KOPT-K1 (cell line): ENCODE data around the gene CHRNA4.

ENCODE experiments used
- H3K27ac ChIP-seq: fragments of 200-600 bp; sonication (generic); 2 replicates; pipeline ENCODE4 v1.5.1; 2016; ENCODE audit warnings: antibody characterized with exemption, mild to moderate bottlenecking, low read depth, low read length; ENCODE audit not compliant: poor library complexity, severe bottlenecking
- H3K36me3 ChIP-seq: fragments of 200-600 bp; sonication (generic); 2 replicates; pipeline ENCODE4 v1.5.1; 2017; ENCODE audit warnings: antibody characterized with exemption, mild to moderate bottlenecking, low read length, moderate library complexity; ENCODE audit not compliant: insufficient read depth
- H3K9me3 ChIP-seq: fragments of 200-600 bp; sonication (generic); 2 replicates; pipeline ENCODE4 v1.5.1; 2017; ENCODE audit warnings: antibody characterized with exemption, low read length, mild to moderate bottlenecking; ENCODE audit not compliant: insufficient read depth, poor library complexity, severe bottlenecking

The CHRNA4 gene

DNA sequence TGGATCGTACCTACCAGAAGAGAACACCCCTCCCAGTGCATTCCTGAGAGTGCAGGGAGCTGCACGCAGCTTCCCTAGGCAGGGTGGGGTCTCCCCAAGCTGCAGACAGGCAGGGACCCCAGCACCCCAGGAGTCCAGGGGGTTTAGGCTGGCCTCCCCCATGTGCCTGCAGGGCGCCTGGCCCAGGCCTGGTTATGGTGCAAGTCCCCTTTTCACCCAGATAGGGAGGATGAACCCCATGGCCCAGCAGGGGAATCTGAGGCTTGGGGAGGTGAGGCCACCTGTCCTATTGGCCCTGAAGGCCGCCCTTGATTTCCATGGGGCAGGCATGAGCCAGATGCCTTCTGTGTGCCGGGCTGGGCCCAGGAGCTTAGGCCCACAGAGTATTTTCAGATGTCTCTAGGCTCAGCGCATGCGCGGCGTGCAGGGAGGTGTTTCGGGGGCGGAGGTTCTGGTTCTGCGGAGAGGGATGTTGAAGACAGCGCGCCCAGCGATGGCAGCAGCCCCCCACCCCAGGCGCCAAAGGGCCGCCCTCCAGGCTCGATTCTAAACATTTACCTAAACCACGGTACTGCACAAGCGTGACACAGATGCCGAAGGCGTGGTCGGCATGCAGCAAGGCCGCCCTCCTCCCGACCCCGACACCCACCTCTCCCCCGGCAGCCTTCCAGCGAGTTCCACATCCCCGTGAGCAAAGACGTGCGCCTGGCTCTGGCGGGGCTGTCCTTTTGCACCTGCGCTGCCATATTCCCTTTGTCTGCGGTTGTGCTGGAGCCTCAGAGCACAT lies 38.8 kb downstream of the CHRNA4 start:
- no peak overlapping the region for H3K27ac ChIP-seq
- H3K9me3 ChIP-seq: no peaks in the 10 kb centered on the region
- H3K36me3 ChIP-seq: no peaks in the 10 kb centered on the region

DNA sequence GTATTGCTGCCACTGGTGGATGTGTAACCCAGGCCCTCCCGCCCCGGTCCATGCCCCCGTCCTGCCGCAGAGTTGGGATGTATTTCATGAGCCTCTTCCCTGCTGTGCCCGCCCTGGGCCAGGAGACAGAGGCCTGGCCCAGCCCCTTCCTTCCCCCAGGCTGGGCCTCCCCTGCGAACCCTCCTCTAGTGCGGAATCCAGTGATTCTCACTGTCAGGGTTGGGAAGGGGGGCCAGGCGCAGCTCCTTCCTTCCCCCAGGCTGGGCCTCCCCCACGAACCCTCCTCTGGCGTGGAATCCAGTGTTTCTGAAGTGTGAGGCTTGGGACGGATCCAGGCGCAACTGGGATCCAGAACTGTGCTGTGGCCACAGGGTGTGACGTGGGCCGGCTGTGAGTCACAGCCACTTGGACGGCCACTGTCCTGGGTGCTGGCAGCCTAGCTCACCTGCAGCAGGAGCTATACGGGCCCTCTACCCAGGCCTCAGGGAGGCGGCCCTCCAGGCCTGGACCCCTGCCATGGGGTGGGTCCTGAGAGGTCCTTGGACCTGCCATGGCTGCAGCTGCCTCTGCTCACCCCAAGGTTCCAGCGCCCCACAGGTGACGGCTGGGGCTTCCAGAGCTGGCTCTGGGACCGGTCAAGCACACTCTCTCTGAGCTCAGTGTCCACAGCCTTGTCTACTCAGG lies 39.9 kb downstream of the CHRNA4 start:
- Histone ChIP-seq H3K27ac (no peak overlapping the region), H3K36me3 (no peaks in the 10 kb centered on the region), H3K9me3 (no peaks in the 10 kb centered on the region)

DNA sequence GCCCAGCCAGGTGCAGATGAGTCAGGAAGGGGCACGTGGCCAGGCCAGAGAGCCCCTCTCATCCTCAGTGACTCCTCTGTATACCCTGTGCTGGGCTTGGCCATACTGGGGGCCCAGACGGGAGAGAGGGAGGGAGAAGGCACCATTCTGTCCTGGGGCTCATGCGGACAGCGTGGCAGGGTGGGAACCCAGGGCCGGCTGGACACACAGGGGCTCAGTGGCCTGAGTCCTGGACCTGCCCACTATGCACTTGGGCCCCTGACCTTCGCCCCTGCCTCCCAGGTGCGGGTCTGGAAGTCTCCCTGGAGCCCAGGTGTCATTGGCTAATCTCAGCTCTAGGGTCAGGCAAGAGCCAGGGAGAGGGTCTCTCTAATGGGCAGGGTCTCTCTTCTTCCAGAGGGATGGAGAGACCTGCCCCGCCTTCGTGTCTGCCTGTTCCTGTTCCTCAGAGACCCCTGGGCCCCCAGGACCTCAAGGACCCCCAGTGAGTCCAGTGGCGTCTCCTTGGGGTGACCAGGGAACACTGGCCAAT lies 40.5 kb downstream of the CHRNA4 start:
- H3K27ac ChIP-seq: no peak overlapping the region
- H3K9me3 ChIP-seq: no peaks in the 10 kb centered on the region
- H3K36me3 ChIP-seq: no peaks in the 10 kb centered on the region

DNA sequence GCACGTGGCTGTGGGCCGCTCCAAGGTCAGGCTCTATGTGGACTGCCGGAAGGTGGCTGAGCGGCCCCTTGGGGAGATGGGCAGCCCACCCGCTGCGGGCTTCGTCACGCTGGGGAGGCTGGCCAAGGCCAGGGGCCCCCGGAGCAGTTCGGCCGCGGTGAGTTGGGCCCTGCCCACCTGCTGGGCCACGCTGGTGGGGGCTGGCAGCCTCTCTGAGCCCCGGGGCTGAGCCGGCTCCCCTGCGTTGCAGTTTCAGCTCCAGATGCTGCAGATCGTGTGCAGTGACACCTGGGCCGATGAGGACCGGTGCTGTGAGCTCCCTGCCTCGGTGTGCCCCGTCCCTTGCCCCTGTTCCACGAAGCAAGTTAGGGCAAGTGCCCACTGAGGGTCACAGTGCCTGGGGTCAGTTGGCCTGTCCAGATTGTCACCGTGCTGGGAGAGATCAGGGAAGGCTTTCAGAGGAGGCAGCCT lies 41.1 kb downstream of the CHRNA4 start:
- Histone ChIP-seq H3K27ac (no peak overlapping the region), H3K36me3 (no peaks in the 10 kb centered on the region), H3K9me3 (no peaks in the 10 kb centered on the region)

DNA sequence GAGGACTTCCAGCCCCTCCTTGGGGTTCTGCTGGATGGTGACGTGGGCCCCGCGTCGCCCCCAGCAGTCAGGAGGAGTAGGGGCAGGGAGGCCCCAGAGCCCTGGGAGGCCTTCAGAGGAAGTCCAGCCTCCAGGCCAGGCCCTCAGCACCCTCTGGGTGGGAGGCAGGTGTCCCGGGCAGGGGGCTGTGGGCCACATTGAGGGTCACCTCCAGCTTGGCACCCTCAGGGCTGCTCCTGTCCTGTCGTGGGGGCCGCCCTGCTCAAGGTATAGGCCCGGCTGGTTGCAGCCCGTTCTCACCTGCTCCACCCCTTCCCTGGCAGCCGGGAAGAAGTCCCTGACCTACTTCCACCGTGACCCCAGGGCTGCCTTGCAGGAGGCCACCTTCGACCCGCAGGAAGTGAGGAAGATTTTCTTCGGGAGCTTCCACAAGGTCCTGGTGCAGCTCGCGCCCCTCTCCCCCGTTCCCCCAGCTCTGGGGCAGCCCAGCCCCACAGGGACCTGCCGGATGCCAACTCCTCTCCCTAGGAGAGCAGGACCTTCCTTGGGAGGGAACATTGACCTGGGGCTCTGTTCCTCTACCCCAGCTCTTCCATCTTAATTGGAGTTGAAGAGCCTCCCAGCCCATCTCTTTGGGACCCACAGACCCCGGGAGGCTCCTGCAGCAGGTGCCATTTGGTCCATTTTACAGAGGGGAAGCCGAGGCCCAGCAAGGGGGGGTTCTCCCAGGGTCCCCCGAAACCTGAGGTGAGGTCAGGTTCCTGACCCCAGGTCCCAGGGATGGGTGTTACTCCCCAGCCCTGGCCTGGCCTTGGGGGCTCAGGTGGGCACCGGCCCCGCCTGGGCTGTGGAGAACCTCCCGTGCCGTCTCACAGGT lies 41.7 kb downstream of the CHRNA4 start:
- H3K36me3 ChIP-seq: no peaks in the 10 kb centered on the region
- H3K9me3 ChIP-seq: no peaks in the 10 kb centered on the region
- no peak overlapping the region for H3K27ac ChIP-seq

DNA sequence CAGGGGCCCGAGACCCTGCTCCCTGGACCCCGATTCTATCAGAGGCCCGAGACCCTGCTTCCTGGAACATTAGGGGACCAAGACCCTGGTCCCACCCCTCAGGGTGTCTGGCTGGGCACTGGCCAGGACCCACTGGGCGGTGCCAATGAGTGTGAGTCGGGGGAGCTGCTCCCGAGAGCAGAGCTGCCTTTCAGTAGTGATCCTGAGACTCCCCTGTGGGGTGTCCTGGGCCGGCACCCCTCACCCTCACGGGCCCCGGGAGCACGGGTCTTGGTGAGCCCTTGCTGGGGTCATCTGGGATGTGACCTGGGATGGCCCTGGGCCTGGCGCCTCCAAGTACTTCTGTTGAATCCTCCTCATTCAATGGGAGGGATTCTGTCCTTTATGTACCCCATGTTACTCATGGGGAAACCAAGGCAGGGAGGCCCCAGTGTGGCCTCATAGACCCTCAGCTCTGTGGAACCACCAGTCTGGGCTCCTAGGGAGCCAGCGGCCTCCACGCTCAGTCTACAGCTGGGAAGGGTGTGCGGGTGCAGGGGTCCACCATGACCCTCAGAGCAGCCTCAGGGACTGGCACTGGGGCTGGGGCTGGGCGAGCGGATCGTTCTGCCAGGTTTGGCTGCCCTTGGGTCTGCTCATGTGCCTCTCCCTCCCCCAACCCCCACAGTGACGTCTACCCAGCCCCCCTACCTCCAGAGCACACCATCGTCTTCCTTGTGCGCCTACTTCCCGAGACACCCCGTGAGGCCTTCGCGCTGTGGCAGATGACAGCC lies 42.6 kb downstream of the CHRNA4 start:
- Histone ChIP-seq H3K27ac (no peak overlapping the region), H3K36me3 (no peaks in the 10 kb centered on the region), H3K9me3 (no peaks in the 10 kb centered on the region)

DNA sequence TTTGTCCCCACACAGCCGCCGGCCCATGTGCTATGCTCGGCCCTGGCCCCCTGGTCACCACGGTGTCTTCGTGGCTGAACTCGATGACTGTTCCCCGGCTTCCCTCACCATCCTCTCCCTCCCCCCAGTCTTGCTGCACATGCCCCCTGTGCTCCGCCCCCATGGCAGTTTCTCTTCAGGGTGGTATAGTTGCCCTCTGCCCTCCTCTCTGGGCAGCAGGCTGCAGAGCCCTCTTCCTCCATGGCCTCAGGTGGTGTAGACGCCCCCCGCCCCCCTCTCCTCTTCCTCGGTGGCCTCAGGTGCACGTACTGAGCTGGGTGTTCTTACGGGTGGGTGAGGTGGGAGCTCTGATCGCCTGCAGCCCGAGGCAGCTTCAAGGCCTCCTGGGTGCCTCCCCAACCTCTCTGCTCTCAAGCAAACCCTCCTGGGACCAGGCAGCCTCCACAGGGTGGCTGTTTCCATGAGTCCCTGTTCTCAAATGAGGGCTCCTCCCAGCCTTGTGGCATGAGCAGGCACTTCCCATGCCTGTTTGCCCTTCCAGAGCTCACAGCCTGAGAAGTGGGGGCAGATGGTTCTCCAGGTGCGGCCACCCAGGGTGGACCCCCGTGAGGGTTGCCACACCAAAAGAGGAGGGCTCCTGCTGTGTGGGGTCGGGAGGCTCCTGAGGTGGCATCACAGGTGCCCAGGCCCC lies 43.4 kb downstream of the CHRNA4 start:
- Histone ChIP-seq H3K36me3 (no peaks in the 10 kb centered on the region), H3K27ac (no peak overlapping the region), H3K9me3 (no peaks in the 10 kb centered on the region)

DNA sequence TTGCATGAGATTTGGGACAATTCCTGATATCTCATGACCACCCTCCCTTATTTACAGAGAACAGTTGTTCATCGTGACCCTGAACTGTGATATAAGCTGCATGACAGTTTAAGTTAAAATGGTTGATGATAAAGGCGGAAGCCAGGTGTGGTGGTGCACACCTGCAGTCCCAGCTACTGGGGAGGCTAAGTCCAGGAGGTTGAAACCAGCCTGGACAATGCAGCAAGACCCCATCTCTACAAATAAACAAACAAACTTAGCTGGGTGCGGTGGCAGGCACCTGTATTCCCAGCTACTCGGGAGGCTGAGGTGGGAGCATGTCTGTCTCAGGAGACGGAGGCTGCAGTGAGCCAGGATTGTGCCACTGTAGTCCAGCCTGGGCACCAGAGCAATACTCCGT lies 44.1 kb downstream of the CHRNA4 start:
- Histone ChIP-seq H3K36me3 (no peaks in the 10 kb centered on the region), H3K9me3 (no peaks in the 10 kb centered on the region), H3K27ac (no peak overlapping the region)

DNA sequence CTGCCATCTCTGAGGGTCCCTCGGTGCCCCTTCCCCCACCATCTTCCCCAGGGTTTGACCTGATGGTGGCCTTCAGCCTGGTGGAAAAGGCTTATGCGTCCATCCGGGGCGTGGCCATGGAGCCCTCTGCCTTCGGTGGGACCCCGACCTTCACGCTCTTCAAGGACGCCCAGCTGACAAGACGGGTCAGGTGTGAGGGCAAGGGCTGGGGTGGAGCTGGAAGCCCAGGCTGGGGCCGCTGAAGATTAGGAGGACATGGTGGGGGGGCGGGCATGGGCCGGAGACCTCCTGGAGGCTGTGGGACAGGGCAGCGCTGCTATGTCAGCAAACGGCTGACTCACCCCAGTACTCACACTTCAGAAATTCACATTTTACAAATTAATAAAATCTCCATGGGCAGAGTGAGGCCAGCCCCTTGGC lies 44.6 kb downstream of the CHRNA4 start:
- Histone ChIP-seq H3K27ac (no peak overlapping the region), H3K9me3 (no peaks in the 10 kb centered on the region), H3K36me3 (no peaks in the 10 kb centered on the region)

DNA sequence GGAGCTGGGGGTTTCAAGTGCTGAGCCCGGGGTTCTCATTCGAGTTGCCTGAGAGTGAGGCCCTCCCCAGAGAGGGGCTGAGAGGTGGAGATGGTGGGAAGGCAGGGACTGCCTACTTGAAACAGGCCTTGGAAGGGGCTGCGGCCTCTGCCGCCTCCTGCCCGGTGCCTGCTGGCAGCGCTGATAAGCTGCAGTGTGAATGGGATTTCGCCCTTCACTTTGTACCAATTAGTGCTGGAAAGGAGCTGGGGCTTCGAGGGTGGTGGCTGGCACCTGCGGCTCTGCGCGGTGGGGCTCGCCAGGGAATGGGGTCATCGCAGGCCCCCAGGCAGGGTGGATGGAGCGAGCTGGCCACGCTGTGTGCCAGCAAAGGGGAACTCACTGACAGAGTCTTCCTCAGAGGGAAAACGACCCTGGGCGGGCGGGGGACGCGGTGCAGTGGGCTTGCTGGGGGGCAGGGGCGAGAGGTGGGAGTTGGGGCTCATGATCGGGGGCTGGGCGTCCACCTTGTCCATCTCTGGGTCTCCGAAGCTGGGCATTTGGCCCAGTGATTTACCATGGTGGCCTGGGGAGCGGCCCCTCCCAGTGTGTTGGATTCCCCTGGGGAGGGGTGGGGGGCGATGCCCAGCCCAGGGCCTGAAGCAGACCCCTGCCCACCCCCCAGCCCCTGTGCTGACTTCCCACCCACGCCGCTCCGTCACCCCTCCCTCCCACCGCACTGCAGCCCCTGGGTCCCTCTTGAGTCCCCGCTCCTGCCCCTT lies 45.2 kb downstream of the CHRNA4 start:
- no peaks in the 10 kb centered on the region for H3K9me3 ChIP-seq
- no peaks in the 10 kb centered on the region for H3K36me3 ChIP-seq
- H3K27ac ChIP-seq: no peak overlapping the region

DNA sequence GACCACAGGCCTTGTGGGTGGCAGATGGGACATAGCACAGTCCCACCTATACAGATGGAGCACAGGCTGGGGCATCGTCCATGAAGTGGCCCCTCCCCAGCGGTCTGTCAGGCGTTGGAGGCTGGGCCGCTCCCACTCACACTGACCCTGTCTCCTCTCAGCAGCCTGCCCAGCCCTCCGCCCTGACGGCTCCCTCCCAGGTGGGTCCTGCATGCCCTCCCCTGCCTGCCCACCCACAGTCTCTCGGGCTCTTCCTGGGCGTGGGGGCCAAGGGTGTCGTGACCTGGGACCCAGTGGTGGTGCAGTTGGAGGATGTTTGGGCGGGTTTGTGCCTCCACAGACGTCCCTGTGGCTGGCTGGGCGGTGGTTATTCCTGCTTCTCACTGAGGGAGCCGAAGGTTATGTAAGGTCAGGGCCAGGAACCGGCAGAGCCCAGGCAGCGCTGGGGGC lies 45.9 kb downstream of the CHRNA4 start:
- Histone ChIP-seq H3K36me3 (no peaks in the 10 kb centered on the region), H3K9me3 (no peaks in the 10 kb centered on the region), H3K27ac (no peak overlapping the region)

DNA sequence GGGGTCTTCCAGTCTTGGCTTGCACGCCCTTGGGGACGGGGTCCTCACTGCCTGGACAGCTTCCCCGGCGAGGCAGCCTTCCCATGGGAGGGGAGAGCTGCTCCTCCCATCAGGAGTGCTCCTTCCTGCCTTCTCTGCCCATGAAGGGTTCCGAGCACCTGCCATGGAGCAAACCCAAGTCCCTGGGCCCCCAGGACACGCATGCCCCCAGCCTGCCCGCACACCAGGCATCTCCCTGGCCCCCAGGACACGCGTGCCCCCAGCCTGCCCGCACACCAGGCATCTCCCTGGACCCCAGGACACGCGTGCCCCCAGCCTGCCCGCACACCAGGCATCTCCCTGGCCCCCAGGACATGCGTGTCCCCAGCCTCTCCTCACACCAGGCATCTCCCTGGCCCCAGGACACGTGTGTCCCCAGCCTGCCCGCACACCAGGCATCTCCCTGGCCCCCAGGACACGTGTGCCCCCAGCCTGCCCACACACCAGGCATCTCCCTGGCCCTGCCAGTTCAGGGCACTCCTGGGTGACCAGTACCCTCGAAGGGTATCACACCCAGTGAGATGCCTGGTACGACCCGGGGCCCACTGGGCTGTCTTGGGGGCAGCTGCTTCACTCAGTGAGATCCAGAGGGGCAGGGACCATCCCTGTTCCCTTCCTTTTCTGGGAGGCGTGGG lies 46.4 kb downstream of the CHRNA4 start:
- no peaks in the 10 kb centered on the region for H3K9me3 ChIP-seq
- H3K27ac ChIP-seq: no peak overlapping the region
- H3K36me3 ChIP-seq: no peaks in the 10 kb centered on the region

DNA sequence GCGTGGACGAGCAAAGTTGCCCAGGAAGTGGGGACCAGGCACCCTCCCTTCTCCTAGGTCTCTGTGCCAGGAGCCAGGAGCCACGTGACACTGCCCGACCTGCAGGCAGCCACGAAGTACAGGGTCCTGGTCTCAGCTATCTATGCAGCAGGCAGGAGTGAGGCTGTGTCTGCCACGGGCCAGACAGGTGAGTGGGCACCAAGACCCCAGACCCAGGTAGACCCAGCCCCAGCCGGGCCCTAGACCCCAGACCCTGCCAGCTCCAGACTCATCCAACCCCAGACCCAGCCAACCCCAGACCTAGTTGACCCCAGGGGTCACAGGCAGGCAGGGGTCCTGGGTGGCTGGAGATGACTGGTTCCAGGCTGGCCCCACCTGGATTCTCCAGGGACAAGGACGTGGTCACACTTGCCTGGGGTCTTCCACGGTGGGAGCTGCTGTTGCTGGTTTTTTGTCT lies 47.1 kb downstream of the CHRNA4 start:
- Histone ChIP-seq H3K9me3 (no peaks in the 10 kb centered on the region), H3K36me3 (no peaks in the 10 kb centered on the region), H3K27ac (no peak overlapping the region)
